Endothelial cell of umbilical vein (primary cell): Measurements from ENCODE around the gene RAB7B.

ENCODE experiments used
- EZH2 ChIP-seq: IDR thresholded peaks from 2 replicates; pipeline ENCODE4 v1.6.1; 2012; ENCODE audit warnings: borderline replicate concordance, low read depth, mild to moderate bottlenecking, moderate library complexity, low read length, inconsistent platforms; ENCODE audit not compliant: severe bottlenecking
- GATA2 ChIP-seq: IDR thresholded peaks from 2 replicates; pipeline ENCODE4 v1.7.0; 2011; ENCODE audit warnings: low read depth, mild to moderate bottlenecking, moderate library complexity, mixed read lengths, low read length; ENCODE audit not compliant: insufficient read length, insufficient read depth
- MYC ChIP-seq: IDR thresholded peaks from one replicate; pipeline ENCODE4 v1.6.1; 2011; ENCODE audit warnings: mild to moderate bottlenecking, low read depth, low read length
- POLR2A ChIP-seq: IDR thresholded peaks from 2 replicates; pipeline ENCODE4 v1.6.1; 2012; ENCODE audit warnings: low read depth, mild to moderate bottlenecking, control low read depth, low read length
- POLR2AphosphoS5 ChIP-seq: IDR thresholded peaks from 2 replicates; pipeline ENCODE4 v1.6.1; 2012; ENCODE audit warnings: low read depth, mild to moderate bottlenecking, control low read depth, low read length, moderate library complexity; ENCODE audit not compliant: insufficient read depth
- TF ChIP-seq, protein P1 (sequence below), 2 donors: IDR thresholded peaks; 1 replicate in 1 of 2; 2 replicates in 1 of 2; pipeline ENCODE4 v1.5.1; 2011; ENCODE audit warnings: low read length in 2 of 2, mild to moderate bottlenecking in 2 of 2, moderate library complexity in 2 of 2, control low read depth in 1 of 2, inconsistent platforms in 1 of 2, low read depth in 1 of 2; ENCODE audit not compliant: insufficient read depth in 1 of 2; ENCODE audit errors: extremely low read depth in 1 of 2

DNA sequence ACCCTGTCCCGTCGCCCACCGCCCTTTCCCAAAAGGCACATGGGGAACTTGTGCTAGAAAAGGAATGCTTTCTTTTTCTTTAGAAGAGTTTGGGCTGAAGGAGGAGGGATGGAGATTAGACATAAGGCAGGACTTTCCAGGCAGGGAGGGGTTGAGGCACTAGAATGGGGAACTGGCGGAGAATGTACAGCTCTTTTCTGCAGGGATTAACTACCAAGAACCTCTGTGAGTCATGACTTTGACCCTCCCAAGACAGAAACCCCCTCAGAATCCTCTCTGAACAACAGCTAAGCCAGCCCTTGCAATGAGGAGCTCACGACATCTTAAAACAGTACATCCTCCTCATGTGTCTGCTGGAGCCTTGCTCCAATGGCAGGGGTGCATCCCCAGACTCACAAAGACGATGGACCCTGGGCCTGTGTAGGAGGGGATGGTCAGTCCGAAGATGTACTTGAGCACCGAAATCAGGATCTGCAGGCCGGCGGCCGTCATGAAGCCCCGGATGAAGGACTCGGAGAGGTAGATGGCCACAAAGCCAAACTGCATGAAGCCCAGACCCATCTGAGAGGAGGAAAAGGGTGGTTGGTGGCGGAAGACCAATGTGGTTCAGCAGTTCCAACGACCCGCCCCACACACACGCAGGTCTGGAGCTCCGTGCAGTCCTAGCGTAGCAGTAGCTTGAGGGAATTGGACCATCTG is 73.5 kb downstream of the RAB7B start:
- TF ChIP-seq, protein P1, sequence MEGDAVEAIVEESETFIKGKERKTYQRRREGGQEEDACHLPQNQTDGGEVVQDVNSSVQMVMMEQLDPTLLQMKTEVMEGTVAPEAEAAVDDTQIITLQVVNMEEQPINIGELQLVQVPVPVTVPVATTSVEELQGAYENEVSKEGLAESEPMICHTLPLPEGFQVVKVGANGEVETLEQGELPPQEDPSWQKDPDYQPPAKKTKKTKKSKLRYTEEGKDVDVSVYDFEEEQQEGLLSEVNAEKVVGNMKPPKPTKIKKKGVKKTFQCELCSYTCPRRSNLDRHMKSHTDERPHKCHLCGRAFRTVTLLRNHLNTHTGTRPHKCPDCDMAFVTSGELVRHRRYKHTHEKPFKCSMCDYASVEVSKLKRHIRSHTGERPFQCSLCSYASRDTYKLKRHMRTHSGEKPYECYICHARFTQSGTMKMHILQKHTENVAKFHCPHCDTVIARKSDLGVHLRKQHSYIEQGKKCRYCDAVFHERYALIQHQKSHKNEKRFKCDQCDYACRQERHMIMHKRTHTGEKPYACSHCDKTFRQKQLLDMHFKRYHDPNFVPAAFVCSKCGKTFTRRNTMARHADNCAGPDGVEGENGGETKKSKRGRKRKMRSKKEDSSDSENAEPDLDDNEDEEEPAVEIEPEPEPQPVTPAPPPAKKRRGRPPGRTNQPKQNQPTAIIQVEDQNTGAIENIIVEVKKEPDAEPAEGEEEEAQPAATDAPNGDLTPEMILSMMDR (IDR thresholded peaks at IDR 0.05; ENCODE audit: extremely low read depth in 1 of 2, insufficient read depth in 1 of 2, low read depth in 1 of 2, low read length in 2 of 2), result no peak
- TF ChIP-seq POLR2AphosphoS5 (no peak), POLR2A (no peak), MYC (no peak), EZH2 (no peak), GATA2 (no peak)
